Skeletal muscle cell (primary cell): ENCODE results near the gene PHPT1.
"Not testable (repeated sequence)": the region's sequence is repeated elsewhere in the genome, so short reads cannot be mapped to it uniquely, and the experiment has no call there.

Source experiments
- DNase-seq: peaks from one replicate; pipeline ENCODE4 v3.0.0-alpha.2; 2010; ENCODE audit warnings: low read depth
- H3K4me3 ChIP-seq: 2 replicates; pipeline ENCODE4 v1.5.1; 2011; ENCODE audit warnings: low read depth, mild to moderate bottlenecking, control low read depth, low read length, moderate library complexity

PHPT1 gene

GRCh38 chr9:136821826-136822544, 27.2 kb upstream of the PHPT1 start:
- H3K4me3 ChIP-seq: no peak overlapping the region

GRCh38 chr9:136823136-136824046, 25.8 kb upstream of the PHPT1 start:
- no peak overlapping the region for H3K4me3 ChIP-seq
- no peak for DNase-seq

More at GRCh38 chr9:136821826-136822544, 27.2 kb upstream of the PHPT1 start:
- DNase-seq: no peak

GRCh38 chr9:136824496-136825225, 24.5 kb upstream of the PHPT1 start:
- H3K4me3 ChIP-seq: no peak overlapping the region
- no peak for DNase-seq

DNA sequence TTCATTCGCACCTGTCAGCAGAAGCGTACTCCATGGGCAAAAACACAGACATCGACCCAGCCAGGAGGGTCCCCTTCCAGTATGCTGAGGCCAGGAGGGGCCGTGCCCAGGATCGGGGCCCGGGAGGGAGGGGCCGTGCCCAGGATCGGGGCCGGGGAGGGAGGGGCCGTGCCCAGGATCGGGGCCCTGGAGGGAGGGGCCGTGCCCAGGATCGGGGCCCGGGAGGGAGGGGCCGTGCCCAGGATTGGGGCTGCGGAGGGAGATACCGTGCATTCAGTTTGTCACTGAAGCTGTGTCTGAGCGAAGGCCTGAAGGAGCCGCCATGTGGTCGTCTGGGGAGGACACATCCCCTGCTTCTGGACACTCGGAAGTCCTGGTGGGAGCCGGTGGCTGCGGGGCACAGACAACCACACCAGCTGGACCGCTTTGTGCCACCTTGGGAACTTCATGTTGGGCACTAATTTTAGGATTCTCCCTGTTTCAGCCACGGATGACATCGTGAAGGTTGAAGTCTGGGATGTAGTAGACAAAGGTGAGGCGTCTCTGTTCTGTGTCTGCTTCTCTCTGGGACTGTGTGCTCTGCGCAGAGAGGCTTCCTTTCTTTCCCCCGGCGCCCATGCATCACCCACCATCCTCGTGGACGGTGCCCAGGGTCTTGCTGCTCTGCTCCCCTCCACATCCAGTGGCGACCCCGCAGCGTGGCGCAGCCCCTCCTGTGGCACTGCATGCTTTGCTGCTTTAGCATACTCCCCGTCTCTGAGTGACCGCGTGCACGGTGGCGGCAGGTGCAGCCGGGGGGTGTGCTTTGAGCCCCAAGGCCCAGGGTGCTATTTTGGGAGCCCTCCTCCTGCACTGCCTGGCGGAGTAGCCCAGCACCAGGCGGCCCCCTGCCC, 23.7 kb upstream of the PHPT1 start:
- H3K4me3 ChIP-seq: no peak overlapping the region
- no peak for DNase-seq

- DNase-seq: no peak
- no peak overlapping the region for H3K4me3 ChIP-seq
These were observed 23.0 kb upstream of the PHPT1 start for GRCh38 chr9:136826188-136826541.

GRCh38 chr9:136826703-136827582, 22.3 kb upstream of the PHPT1 start:
- DNase-seq: no peak

DNA sequence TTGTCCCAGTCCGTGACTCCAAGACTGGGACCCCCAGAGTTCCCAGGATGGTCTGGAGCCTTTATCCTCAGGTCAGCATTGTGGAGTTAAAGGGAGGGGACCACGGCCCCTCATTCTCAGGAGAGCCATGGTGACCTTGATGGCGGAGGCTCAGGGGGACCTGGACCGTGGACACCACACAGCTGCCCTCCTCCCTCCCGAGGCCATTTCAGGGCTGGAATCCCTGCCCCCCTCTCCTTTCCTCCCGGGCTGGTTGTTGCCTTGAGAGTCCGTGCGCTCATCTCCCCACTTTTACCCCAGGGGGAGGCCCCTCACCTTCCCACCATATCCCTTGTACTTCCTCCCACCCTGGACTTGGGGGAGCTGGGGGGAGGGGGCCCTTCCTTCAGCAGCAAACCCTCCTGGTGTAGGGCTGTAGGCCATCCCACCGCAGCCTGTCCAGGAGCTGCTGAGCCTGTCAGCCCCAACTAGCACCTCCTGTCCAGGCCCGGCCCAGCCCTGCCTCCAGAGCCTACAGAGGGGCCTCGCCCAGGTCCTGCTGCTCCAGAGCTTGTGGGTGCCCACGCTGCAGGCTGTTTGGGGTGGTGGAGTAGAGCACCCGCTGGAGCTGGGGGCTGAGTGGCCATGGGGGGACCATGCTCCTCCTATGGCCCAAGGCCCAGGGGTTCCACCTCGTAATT, 21.3 kb upstream of the PHPT1 start:
- H3K4me3 ChIP-seq: no peak overlapping the region
- no peak for DNase-seq

More at GRCh38 chr9:136826703-136827582, 22.3 kb upstream of the PHPT1 start:
- no peak overlapping the region for H3K4me3 ChIP-seq

- no peak for DNase-seq
- H3K4me3 ChIP-seq: no peak overlapping the region
These were observed 20.6 kb upstream of the PHPT1 start for GRCh38 chr9:136828474-136829140.

- no peak for DNase-seq
- no peak overlapping the region for H3K4me3 ChIP-seq
These were observed 19.8 kb upstream of the PHPT1 start for GRCh38 chr9:136829412-136829811.

DNA sequence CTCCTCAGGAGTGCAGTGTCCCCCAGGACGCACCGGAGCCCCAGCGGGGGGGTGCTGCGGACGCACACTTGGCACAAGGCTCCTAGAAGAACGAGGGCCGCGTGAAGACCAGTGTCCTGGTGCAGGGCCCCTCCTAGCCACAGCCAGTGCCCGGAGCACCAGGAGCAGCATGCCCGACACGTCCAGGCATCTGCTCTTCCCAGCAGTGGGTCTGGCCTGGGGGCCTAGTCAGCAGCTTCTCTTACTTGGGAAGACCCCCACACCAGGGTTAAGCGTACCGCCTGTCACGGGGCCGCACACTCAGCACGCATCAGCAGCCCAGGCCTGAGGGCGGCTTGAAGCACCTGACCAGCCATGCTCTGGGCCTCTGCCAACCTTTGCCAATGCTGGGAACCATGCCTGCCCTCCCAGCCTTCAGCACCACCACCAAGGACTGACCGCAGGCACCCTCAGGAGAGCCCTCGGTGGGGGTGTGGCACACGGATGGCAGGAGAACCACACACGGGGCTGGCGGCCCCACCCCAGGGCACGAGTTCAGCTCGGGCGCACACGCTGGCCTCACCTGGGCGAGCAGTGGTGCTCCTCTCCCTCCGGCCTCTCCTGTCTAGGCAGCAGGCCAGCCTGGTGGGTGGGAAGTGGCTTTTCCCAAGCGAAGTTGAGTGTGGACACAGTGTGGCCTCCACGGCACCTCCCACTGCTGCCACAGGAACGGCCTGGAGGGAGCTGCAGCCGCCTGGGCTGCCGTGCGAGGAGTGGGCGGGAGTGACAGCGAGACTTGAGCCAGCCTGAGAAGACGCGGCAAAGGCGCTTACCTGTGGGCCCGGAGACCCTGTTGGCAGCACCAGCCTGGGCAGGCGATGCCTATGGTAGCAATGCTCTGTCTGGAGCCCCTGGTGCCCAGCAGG, 19.0 kb upstream of the PHPT1 start:
- H3K4me3 ChIP-seq: no peak overlapping the region
- DNase-seq: no peak

GRCh38 chr9:136831002-136831719, 18.0 kb upstream of the PHPT1 start:
- DNase-seq: no peak
- no peak overlapping the region for H3K4me3 ChIP-seq

DNA sequence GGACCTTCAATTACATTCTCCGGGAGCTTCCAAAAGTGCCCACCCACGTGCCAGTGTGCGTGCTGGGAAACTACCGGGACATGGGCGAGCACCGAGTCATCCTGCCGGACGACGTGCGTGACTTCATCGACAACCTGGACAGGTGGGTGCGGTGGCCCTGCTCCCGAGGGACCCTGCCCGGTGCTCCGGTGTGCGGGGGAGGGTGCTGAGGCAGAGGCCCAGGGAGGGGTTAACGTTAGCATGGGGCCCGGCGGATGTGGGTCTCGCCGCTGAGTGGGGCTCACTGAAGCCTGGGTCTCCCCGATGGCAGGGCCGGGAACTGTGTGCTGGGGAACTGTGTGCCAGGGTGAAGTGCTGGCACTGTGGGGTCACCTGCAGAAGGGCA, 17.5 kb upstream of the PHPT1 start:
- no peak overlapping the region for H3K4me3 ChIP-seq
- DNase-seq: no peak

- H3K4me3 ChIP-seq: no peak overlapping the region
- no peak for DNase-seq
These were observed 16.6 kb upstream of the PHPT1 start for GRCh38 chr9:136832581-136832980.

DNA sequence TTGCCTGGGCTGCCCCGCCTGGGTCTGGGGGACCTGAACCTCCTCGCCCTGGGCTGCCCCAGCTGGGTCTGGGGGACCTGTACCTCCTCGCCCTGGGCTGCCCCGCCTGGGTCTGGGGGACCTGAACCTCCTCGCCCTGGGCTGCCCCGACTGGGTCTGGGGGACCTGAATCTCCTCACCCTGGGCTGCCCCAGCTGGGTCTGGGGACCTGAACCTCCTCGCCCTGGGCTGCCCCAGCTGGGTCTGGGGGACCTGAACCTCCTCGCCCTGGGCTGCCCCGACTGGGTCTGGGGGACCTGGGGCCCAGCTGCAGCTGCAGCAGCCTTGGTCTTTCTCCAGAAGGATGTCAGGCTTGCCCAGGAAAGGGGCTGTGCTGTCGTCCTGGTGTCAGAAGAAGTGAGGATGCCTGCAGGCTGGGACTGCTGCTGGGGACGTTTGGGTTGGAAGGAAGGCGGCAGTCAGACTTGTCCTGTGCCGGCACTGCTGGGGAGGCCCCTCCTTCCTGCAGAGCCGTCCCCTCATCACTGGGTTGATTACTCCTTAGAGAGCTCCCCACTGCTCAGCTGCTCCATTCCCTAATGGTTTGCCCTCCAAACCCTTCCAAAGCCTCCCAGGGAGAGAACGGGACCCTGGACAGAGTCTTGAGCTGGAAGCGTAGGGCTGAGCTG, 15.7 kb upstream of the PHPT1 start:
- H3K4me3 ChIP-seq, DNase-seq: not testable (repeated sequence)
